GM21717 (cell line): Measurements from ENCODE around the gene RASA3.

ENCODE experiments used
- ATAC-seq: cut with Tn5 transposase; IDR thresholded peaks from one replicate; pipeline ENCODE4 v1.9.1; 2021; ENCODE audit warnings: mild to moderate bottlenecking, moderate library complexity; ENCODE audit not compliant: unreplicated experiment

RASA3 gene

GRCh38 chr13:113976711-113977684 is 155.4 kb downstream of the RASA3 start:
- no peak for ATAC-seq

DNA sequence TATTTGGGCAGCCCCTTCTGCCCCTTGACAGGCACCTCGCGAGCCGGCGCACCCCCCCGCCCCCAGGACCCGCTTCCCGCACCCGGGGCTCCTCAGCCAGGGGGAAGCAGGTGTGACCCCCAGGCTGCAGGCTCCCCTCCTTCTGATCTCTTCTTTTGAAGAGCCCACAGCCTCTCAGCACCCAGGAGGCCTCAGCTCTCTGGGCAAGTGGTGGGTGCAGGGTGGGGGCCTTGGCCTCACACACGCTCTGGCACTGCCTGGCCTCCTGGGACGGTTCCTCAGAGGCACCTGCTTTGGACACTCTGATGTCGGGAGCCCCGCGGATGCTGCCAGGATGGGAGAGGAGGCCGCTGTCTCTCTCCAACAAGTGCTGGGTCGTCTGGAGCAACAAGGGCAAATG is 157.0 kb downstream of the RASA3 start:
- ATAC-seq: no peak

- ATAC-seq: no peak
Measured at GRCh38 chr13:113974304-113975281, 157.8 kb downstream of the RASA3 start.

GRCh38 chr13:113973218-113974164 is 158.9 kb downstream of the RASA3 start, which contains the start of gene C13orf46:
Gene C13orf46 (minus strand): TSS chr13:113974076. CDS start chr13:113973997, 79 bp downstream.
- ATAC-seq: no peak

DNA sequence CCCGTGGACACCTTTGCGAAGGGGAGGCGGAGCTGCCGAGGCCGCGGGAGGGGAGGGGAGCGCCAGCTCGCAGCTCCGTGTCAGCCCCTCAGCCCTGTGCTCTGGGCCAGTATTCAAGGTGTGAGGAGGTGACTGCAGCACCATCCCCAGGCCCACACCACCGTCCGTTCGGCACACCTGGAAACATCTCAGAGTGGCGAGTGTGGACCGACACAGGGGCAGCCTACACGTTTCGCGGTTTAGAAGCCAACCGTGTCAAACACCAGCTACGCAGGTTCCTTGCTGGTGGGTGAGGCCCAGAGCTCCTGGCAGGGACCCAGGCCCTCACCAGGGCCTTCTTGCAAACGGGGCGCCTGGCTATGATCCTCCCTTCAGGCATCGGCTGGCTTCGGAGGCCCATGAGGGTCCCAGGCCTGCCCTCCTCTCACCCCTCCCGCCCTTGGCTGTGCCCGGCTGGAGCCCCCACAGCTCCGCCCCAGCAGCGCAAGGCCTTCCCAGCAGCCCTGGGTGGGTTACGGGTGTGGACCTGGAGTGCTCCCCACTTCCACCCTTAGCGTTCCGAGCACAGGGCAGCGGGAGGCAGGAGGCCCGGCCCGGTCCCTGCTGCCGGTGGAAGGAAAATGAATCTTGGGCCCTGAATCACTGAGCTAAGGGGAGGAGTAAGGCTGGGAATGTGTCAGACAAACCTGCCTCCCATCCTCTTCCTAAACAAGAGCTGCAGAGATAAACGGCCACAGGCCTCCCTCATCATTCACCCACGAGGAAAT is 159.8 kb downstream of the RASA3 start:
- ATAC-seq: no peak

GRCh38 chr13:113971471-113972231 is 160.8 kb downstream of the RASA3 start:
- no peak for ATAC-seq

GRCh38 chr13:113970810-113971470 is 161.5 kb downstream of the RASA3 start:
- no peak for ATAC-seq

DNA sequence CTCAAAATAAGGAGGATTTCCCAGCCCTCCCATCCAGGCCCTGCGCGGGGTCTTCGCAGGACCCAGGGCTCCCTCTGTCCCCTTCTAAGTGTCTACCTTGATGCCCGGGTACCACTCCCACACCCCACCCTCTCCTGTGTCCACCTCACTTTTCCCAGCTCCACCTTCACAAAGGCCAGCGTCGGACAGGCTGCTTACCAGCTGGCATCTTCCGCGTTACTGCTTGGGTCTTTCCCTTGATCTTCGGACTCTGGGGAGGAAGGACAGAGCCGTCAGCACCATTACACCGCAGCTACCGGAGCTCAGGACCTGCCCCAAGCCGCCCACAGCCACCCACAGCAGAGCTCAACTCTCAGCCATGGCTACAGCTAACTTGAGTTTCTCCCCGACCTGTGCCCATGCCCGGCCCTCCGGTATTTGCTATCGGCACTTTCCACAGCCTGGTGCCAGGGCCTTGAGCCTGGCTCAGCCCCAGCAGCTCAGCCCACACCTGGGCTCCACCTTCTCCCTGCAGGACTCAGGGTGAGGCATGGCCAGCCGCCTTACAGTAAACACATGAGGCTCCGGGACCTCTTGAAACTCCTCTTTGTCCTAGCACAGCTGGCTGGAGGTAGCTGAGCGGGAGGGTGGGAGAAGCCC is 162.3 kb downstream of the RASA3 start:
- no peak for ATAC-seq

- no peak for ATAC-seq
Measured at GRCh38 chr13:113969311-113969972, 163.0 kb downstream of the RASA3 start.

- ATAC-seq: no peak
Measured at GRCh38 chr13:113968463-113969310, 163.7 kb downstream of the RASA3 start.

DNA sequence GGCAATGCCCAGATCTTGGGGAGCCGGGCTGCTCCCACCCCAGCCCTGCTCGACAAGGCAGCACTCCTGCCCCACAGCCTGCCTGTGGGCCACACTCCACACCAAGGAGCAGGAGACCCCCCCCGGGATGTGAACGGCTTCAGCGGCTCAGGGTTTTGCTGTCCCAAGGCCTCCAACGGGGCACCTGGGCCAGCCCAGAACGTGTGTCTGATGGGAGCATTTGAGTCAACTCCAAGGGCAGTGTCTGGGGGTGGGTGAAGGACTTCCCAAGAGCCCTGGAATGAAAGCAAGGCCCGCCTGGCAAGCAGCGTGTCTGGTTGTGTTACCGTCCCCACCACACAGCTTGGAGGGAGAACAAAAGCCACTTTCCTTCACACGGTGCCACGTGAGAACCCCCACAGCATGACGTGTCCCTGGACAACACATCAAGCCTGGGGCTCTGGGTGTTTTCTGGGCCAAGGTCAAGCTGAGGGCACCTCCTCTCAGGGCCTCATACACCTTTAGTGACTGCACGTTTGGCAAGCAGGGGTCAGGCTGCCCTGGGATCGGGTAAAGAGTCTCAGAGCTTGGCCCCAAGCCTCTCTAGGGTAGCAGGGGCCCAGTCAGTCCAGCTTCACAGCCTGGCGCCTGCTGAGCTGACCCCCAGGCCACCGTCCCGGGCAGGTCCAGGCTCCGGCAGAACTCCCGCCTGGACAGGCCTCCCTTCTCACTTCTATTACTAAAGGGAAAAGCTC is 164.5 kb downstream of the RASA3 start:
- ATAC-seq: no peak

- ATAC-seq: no peak
Measured at GRCh38 chr13:113967206-113967720, 165.2 kb downstream of the RASA3 start.

DNA sequence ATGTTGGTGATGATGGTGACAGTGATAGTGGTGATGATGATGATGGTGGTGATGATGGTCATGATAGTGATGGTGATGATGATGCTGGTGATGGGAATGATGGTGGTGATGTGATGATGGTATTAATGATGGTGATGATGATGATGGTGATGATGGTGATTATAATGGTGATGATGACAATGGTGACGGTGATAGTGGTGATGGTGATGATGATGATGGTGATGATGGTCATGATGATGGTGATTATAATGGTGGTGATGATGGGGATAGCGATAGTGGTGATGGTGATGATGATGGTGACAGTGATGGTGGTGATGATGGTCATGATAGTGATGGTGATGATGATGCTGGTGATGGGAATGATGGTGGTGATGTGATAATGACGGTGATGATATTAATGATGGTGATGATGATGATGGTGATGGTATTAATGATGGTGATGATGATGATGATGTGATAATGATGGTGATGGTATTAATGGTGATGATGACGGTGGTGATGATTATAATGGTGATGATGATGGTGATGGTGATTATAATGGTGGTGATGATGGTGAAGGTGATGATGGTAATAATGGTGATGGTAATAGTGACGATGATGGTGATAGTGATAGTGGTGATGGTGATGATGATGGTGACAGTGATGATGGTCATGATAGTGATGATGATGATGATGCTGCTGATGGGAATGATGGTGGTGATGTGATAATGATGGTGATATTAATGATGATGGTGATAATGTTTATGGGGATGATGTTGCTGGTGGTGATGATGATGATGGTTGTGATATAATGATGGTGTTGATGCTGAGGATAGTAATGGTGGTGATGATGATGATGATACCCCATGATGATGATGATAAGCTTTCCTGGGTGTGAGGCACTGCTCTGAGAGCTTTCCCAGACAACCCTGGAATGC is 166.2 kb downstream of the RASA3 start:
- no peak for ATAC-seq

GRCh38 chr13:113965383-113965874 is 167.0 kb downstream of the RASA3 start:
- no peak for ATAC-seq
